NCI-H2107 treated with DMSO at 0.1 percent for 48 hours (cell line): ENCODE measurements around the gene OR1K1.

Experiments used
- DNase-seq: peaks from one replicate; lab custom pipeline; 2025; ENCODE audit not compliant: unreplicated experiment; lab: John Stamatoyannopoulos, UW

The OR1K1 gene

GRCh38 chr9:122848256-122848943, 48.5 kb downstream of the OR1K1 start:
- no peak for DNase-seq
